ENCODE results near the gene CEP70. TPM values are rescaled to one million over a fixed set of nuclear protein-coding genes. Genes with fewer than 3 reads are reported as not detected.

The CEP70 gene
- total and polyA plus RNA-seq, 10 of the 15 experiments (the other 5 are each of a cell fraction or from before 2014, with no cell fraction given), result 1.4 to 9.3 (median 2.2) TPM

GRCh38 chr3:138594150-138594934 is at the start of gene CEP70 (continued):
- TF ChIP-seq RAD51 (IDR thresholded peaks at IDR 0.05) (no peak), IRF5 (IDR thresholded peaks at IDR 0.05; ENCODE audit: borderline replicate concordance) (no peak), CHD4 (IDR thresholded peaks at IDR 0.05) (no peak), MLLT1 (IDR thresholded peaks at IDR 0.05) (peak; percentile 100), ATF7 (IDR thresholded peaks at IDR 0.05; ENCODE audit: low read depth) (peak; percentile 60), PRDM15 (CRISPR knock-in tag; IDR thresholded peaks at IDR 0.05) (no peak), NFYA (IDR thresholded peaks at IDR 0.05; ENCODE audit: borderline replicate concordance, low read depth, low read length) (no peak), REST (IDR thresholded peaks at IDR 0.05; ENCODE audit: low read depth, low read length) (no peak), MAX (IDR thresholded peaks at IDR 0.05; ENCODE audit: low read depth, low read length) (peak; percentile 79; the same call in 1 of the 2 replicates), HDAC6 (IDR thresholded peaks at IDR 0.05; ENCODE audit: unreplicated experiment) (no peak), SREBF2 (IDR thresholded peaks at IDR 0.05; ENCODE audit: low read length) (no peak), TAF1 (IDR thresholded peaks at IDR 0.05; ENCODE audit: borderline replicate concordance, low read depth, low read length) (no peak), PAX5 (IDR thresholded peaks at IDR 0.05; ENCODE audit: borderline replicate concordance, low read depth, low read length) (no peak), SMAD5 (IDR thresholded peaks at IDR 0.05; ENCODE audit: low read depth) (no peak), BMI1 (IDR thresholded peaks at IDR 0.05; ENCODE audit: borderline replicate concordance) (no peak), TBL1XR1 (IDR thresholded peaks at IDR 0.05; ENCODE audit: low read depth, low read length) (no peak), PBX3 (IDR thresholded peaks at IDR 0.05; ENCODE audit: insufficient replicate concordance, low read depth, low read length) (no peak), YBX1 (IDR thresholded peaks at IDR 0.05) (no peak)

All from GM12878 (cell line).